H1 (cell line): ENCODE results near the gene KRT34. TPM values are rescaled to one million over a fixed set of nuclear protein-coding genes. Genes with fewer than 3 reads are reported as not detected.
"Not testable (repeated sequence)": the region's sequence is repeated elsewhere in the genome, so short reads cannot be mapped to it uniquely, and the experiment has no call there.

ENCODE experiments used
- CTCF ChIA-PET: fragments of 300-600 bp; sonication (Branson Sonifier 250); formaldehyde crosslinking; loops from one replicate; lab custom pipeline; 2021; ENCODE audit not compliant: partially characterized antibody; lab: Charles Lee
- POLR2A ChIA-PET: fragments of 300-600 bp; sonication (Branson Sonifier 250); formaldehyde crosslinking; loops from one replicate; lab custom pipeline; 2021; ENCODE audit warnings: inconsistent platforms; ENCODE audit not compliant: partially characterized antibody; lab: Charles Lee
- DNase-seq, 2 experiments: peaks; one replicate each; pipeline versions ENCODE4 v3.0.0 to v3.0.0-alpha.2; 2010 to 2022; ENCODE audit warnings: low spot score in 2 of 2, low read depth in 1 of 2, mixed read lengths in 1 of 2
- FAIRE-seq: peaks from 2 replicates; lab custom pipeline; 2011; peaks lifted over from hg19 to GRCh38; lab: Jason Lieb, UNC
- H2AFZ ChIP-seq: 2 replicates; pipeline ENCODE4 v1.8.1; 2012; ENCODE audit warnings: low read length, inconsistent platforms
- H2AK5ac ChIP-seq: 2 replicates; pipeline ENCODE4 v1.6.1; 2013; ENCODE audit warnings: low read depth, low read length
- H2BK120ac ChIP-seq: replicated peaks from 2 replicates; pipeline ENCODE3; 2013; ENCODE audit warnings: low read depth, low read length, inconsistent platforms
- H2BK12ac ChIP-seq: 2 replicates; pipeline ENCODE4 v1.6.1; 2013; ENCODE audit warnings: low read depth, low read length
- H2BK15ac ChIP-seq: 2 replicates; pipeline ENCODE4 v1.6.1; 2013; ENCODE audit warnings: low read length
- H2BK20ac ChIP-seq: 2 replicates; pipeline ENCODE4 v1.6.1; 2013; ENCODE audit warnings: low read length
- H2BK5ac ChIP-seq: 2 replicates; pipeline ENCODE4 v1.6.1; 2013; ENCODE audit warnings: low read depth, low read length
- H3K14ac ChIP-seq: 2 replicates; pipeline ENCODE4 v1.6.1; 2013; ENCODE audit warnings: inconsistent platforms; ENCODE audit not compliant: insufficient read length
- H3K18ac ChIP-seq: 2 replicates; pipeline ENCODE4 v1.6.1; 2013; ENCODE audit warnings: low read length; ENCODE audit errors: extremely low read depth
- H3K23ac ChIP-seq: 2 replicates; pipeline ENCODE4 v1.6.1; 2013; ENCODE audit warnings: inconsistent platforms; ENCODE audit not compliant: insufficient read length
- H3K23me2 ChIP-seq: 2 replicates; pipeline ENCODE4 v1.6.1; 2013; ENCODE audit warnings: low read depth, low read length
- H3K27ac ChIP-seq: 2 replicates; pipeline ENCODE4 v1.6.1; 2011; ENCODE audit warnings: low read depth, low read length, inconsistent platforms
- H3K27me3 ChIP-seq, 4 experiments: replicated peaks in 1 of 4; 1 replicate in 1 of 4; 2 replicates in 3 of 4; pipeline versions ENCODE4 v1.6.1 to v1.8.1; 2011 to 2013; ENCODE audit warnings: low read length in 3 of 4, mild to moderate bottlenecking in 3 of 4, inconsistent platforms in 2 of 4, mixed read lengths in 2 of 4, moderate library complexity in 1 of 4; ENCODE audit not compliant: control insufficient read depth in 3 of 4, insufficient read depth in 3 of 4; ENCODE audit errors: extremely low read depth in 1 of 4
- H3K36me3 ChIP-seq, 4 experiments: 2 replicates each; pipeline versions ENCODE4 v1.6.1 to v1.8.1; 2011 to 2013; ENCODE audit warnings: mild to moderate bottlenecking in 4 of 4, low read length in 3 of 4, moderate library complexity in 2 of 4, control low read depth in 1 of 4, inconsistent platforms in 1 of 4; ENCODE audit not compliant: insufficient read depth in 4 of 4, control insufficient read depth in 2 of 4
- H3K4ac ChIP-seq: replicated peaks from 2 replicates; pipeline ENCODE3; 2013; ENCODE audit warnings: low read length, low read depth, mixed read lengths, inconsistent platforms; ENCODE audit not compliant: insufficient read length
- H3K4me1 ChIP-seq, 4 experiments: replicated peaks in 1 of 4; 1 replicate in 1 of 4; 2 replicates in 3 of 4; pipeline versions ENCODE4 v1.6.1 to v1.8.1; 2011 to 2013; ENCODE audit warnings: low read length in 3 of 4, inconsistent platforms in 2 of 4, mixed read lengths in 1 of 4; ENCODE audit not compliant: insufficient read depth in 4 of 4, control insufficient read depth in 3 of 4
- H3K4me2 ChIP-seq, 2 experiments: 2 replicates each; pipeline versions ENCODE4 v1.6.1 to v1.8.1; 2011 to 2013; ENCODE audit warnings: low read depth in 2 of 2, low read length in 2 of 2, control low read depth in 1 of 2, inconsistent platforms in 1 of 2, mild to moderate bottlenecking in 1 of 2; ENCODE audit not compliant: insufficient read depth in 1 of 2
- H3K4me3 ChIP-seq, 4 experiments: fragments of 200-600, 300-600 bp in 1 of 4; sonication (generic), shearing (Covaris generic), sonication (Bioruptor Twin) in 1 of 4; 2 replicates each; pipeline versions ENCODE4 v1.5.1 to v1.8.1; 2011 to 2016; ENCODE audit warnings: low read length in 4 of 4, low read depth in 3 of 4, control low read depth in 2 of 4, inconsistent platforms in 2 of 4, mild to moderate bottlenecking in 2 of 4, mixed read lengths in 1 of 4, moderate library complexity in 1 of 4; ENCODE audit not compliant: insufficient read depth in 2 of 4; ENCODE audit errors: extremely low read depth in 1 of 4
- H3K56ac ChIP-seq: replicated peaks from 2 replicates; pipeline ENCODE3; 2013; ENCODE audit warnings: low read depth, mild to moderate bottlenecking, mixed read lengths, low read length, inconsistent platforms; ENCODE audit not compliant: insufficient read length
- H3K79me1 ChIP-seq: 2 replicates; pipeline ENCODE4 v1.6.1; 2013; ENCODE audit warnings: low read depth, low read length, control low read depth
- H3K79me2 ChIP-seq, 2 experiments: 2 replicates each; pipeline versions ENCODE4 v1.6.1 to v1.8.1; 2012 to 2013; ENCODE audit warnings: low read length in 2 of 2, mild to moderate bottlenecking in 2 of 2, inconsistent platforms in 1 of 2; ENCODE audit not compliant: insufficient read depth in 2 of 2, control insufficient read depth in 1 of 2
- H3K9ac ChIP-seq, 4 experiments: replicated peaks in 1 of 4; 1 replicate in 1 of 4; 2 replicates in 3 of 4; pipeline versions ENCODE4 v1.6.1 to v1.8.1; 2011 to 2013; ENCODE audit warnings: low read depth in 3 of 4, low read length in 3 of 4, control low read depth in 2 of 4, mild to moderate bottlenecking in 2 of 4, moderate library complexity in 2 of 4, inconsistent platforms in 1 of 4; ENCODE audit errors: extremely low read depth in 1 of 4
- H3K9me3 ChIP-seq, 2 experiments: 2 replicates each; pipeline versions ENCODE4 v1.6.1 to v1.8.1; 2012 to 2013; ENCODE audit warnings: mild to moderate bottlenecking in 2 of 2, moderate library complexity in 2 of 2, control low read depth in 1 of 2, inconsistent platforms in 1 of 2, low read depth in 1 of 2, low read length in 1 of 2, mixed read lengths in 1 of 2; ENCODE audit not compliant: insufficient read depth in 2 of 2
- H4K20me1 ChIP-seq, 2 experiments: replicated peaks in 1 of 2; 2 replicates each; pipeline versions ENCODE3 to v1.8.1; 2011 to 2013; ENCODE audit warnings: inconsistent platforms in 2 of 2, low read length in 2 of 2, mild to moderate bottlenecking in 1 of 2; ENCODE audit not compliant: insufficient read depth in 2 of 2, control insufficient read depth in 1 of 2
- H4K5ac ChIP-seq: 2 replicates; pipeline ENCODE4 v1.6.1; 2013; ENCODE audit warnings: low read length, low read depth, mixed read lengths, inconsistent platforms; ENCODE audit not compliant: insufficient read length
- H4K8ac ChIP-seq: 2 replicates; pipeline ENCODE4 v1.8.0; 2013; ENCODE audit warnings: mild to moderate bottlenecking, moderate library complexity, low read length, inconsistent platforms; ENCODE audit not compliant: insufficient read depth; ENCODE audit errors: extremely low read depth
- H4K91ac ChIP-seq: replicated peaks from 2 replicates; pipeline ENCODE3; 2013; ENCODE audit warnings: low read length, mixed read lengths, inconsistent platforms; ENCODE audit not compliant: insufficient read length
- whole genome bisulfite sequencing, 2 experiments: shearing (Covaris generic) in 1 of 2; methylation state at CpG; one replicate each; pipeline versions ENCODE4 v1.1.6 to v1.1.7; 2013 to 2015; ENCODE audit warnings: low lambda C conversion rate in 2 of 2, mixed read lengths in 2 of 2, inconsistent platforms in 1 of 2, low coverage in 1 of 2, missing lambda C conversion rate in 1 of 2; ENCODE audit not compliant: insufficient replicate concordance in 2 of 2, insufficient coverage in 1 of 2, insufficient read length in 1 of 2; ENCODE audit errors: extremely low coverage in 1 of 2, missing lambda C conversion rate in 1 of 2; 5-methylcytosine and 5-hydroxymethylcytosine counted together
- long read RNA-seq, 2 experiments: library from RNA in 1 of 2; library from capped mRNA in 1 of 2; stranded (forward); transcript quantifications; one replicate each; pipeline ENCODE4 v2.0.0, GENCODE V29; 2021; ENCODE audit warnings: inconsistent platforms in 1 of 2
- polyA minus RNA-seq, 3 experiments: library from RNA; depleted of rRNA, polyadenylated mRNA; stranded (reverse); fragments of >200 nt; gene quantifications; 1 replicate in 2 of 3; 2 replicates in 1 of 3; pipeline ENCODE4 v1.2.3, GENCODE V29; 2011
- polyA plus RNA-seq, 7 experiments: library from polyadenylated mRNA; depleted of rRNA in 3 of 7; stranded (reverse) in 5 of 7; unstranded in 2 of 7; fragments of >200 nt in 5 of 7; fragments of 200-250 nt in 2 of 7; gene quantifications; 1 replicate in 5 of 7; 2 replicates in 1 of 7; 4 replicates in 1 of 7; pipeline versions ENCODE4 v1.2.1 to v1.2.3, GENCODE V29; 2011 to 2013; ENCODE audit warnings: missing spikeins in 2 of 7, mixed read lengths in 2 of 7
- total RNA-seq: library from RNA; stranded (reverse); fragmentation: NEBNext Ultra II Directional; extraction: Animal tissue kit (Norgen Biotek cat#: 25700); gene quantifications from 2 replicates; pipeline ENCODE4 v1.2.1, GENCODE V29; 2021

KRT34 gene
- total RNA-seq, result not detected in 2 replicates
- not detected in 2 replicates for polyA plus RNA-seq (2011; rRNA removed)
- not detected for polyA plus RNA-seq (2011; cell fraction: cytosol; rRNA removed)
- not detected for polyA plus RNA-seq (2011; cell fraction: nucleus; rRNA removed)
- not detected in 4 replicates for polyA plus RNA-seq (2012, experiment 1 of 2)
- polyA plus RNA-seq (2012, experiment 2 of 2), result not detected
- polyA plus RNA-seq (2013, experiment 1 of 2), result not detected
- not detected for polyA plus RNA-seq (2013, experiment 2 of 2)
- polyA minus RNA-seq (2011; rRNA and poly(A)+ RNA removed), result not detected in 2 replicates
- polyA minus RNA-seq (2011; cell fraction: cytosol; rRNA and poly(A)+ RNA removed), result not detected
- not detected for polyA minus RNA-seq (2011; cell fraction: nucleus; rRNA and poly(A)+ RNA removed)
- long read RNA-seq, experiment 1, result 0 reads
- long read RNA-seq, experiment 2, result 0 reads

DNA sequence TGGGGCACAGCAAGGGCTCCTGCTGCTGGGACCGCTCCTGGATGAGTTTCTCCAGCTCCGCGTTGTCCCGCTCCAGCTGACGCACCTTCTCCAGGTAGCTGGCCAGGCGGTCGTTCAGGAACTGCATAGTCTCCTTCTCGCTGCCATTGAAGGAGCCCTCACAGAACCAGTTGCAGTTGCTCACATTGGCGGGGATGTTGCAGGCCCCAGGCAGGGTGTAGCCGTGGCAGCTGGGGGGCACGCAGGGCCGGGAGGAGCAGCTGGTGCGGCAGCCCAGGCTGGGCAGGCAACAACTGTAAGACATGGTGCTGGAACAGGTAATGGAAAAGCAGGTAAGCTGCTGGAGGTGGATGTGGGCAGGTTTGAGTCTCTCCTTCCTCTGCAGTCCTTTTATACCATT lies at the start of gene KRT34:
TSS of gene KRT34 (minus strand) at position 364 of the 400 bp plus-strand sequence. CDS start at position 304, 60 bp downstream.
- H2BK20ac ChIP-seq, H2BK12ac ChIP-seq, H3K4ac ChIP-seq, H3K9me3 ChIP-seq, H3K79me1 ChIP-seq, H3K4me3 ChIP-seq, H2AK5ac ChIP-seq, H3K9ac ChIP-seq, H3K36me3 ChIP-seq, H4K8ac ChIP-seq, H3K27me3 ChIP-seq, H2BK15ac ChIP-seq, H4K5ac ChIP-seq, DNase-seq, H3K23ac ChIP-seq, H2AFZ ChIP-seq, H3K18ac ChIP-seq, H3K4me1 ChIP-seq, H3K27ac ChIP-seq, H3K23me2 ChIP-seq, H4K91ac ChIP-seq, H3K56ac ChIP-seq, H3K79me2 ChIP-seq, H2BK5ac ChIP-seq, H4K20me1 ChIP-seq, FAIRE-seq, H3K4me2 ChIP-seq, H3K14ac ChIP-seq, H2BK120ac ChIP-seq, POLR2A ChIA-PET: not testable (repeated sequence)
- WGBS, 2 experiments, result 97% methylated on average over 12 of the region's 13 CpGs; no CpG with 5 or more reads in 1 of the 2 experiments
- CTCF ChIA-PET, result interaction anchor here (0.6 to 1.7 kb wide), 5 partner anchors 10 to 848 kb away, joined by 3 to 6 read pairs (median 4); no protein-coding TSS in a partner anchor
